Measurements from ENCODE around the gene SYNGAP1.
A peak's percentile ranks its signal among the peaks of the same experiment; 100 is the strongest.
"Not testable (repeated sequence)": the region's sequence is repeated elsewhere in the genome, so short reads cannot be mapped to it uniquely, and the experiment has no call there.

Gene SYNGAP1

GRCh38 chr6:33419580-33420490, at the start of gene SYNGAP1:
Gene SYNGAP1, plus strand, starts transcription at chr6:33420065. Its CDS starts 200 bp downstream, at chr6:33420265.
- DNase-seq, result peak; percentile 48

- not testable (repeated sequence) for DNase-seq
Observed at GRCh38 chr6:33371901-33372300, 48.0 kb upstream of the SYNGAP1 start.

DNA sequence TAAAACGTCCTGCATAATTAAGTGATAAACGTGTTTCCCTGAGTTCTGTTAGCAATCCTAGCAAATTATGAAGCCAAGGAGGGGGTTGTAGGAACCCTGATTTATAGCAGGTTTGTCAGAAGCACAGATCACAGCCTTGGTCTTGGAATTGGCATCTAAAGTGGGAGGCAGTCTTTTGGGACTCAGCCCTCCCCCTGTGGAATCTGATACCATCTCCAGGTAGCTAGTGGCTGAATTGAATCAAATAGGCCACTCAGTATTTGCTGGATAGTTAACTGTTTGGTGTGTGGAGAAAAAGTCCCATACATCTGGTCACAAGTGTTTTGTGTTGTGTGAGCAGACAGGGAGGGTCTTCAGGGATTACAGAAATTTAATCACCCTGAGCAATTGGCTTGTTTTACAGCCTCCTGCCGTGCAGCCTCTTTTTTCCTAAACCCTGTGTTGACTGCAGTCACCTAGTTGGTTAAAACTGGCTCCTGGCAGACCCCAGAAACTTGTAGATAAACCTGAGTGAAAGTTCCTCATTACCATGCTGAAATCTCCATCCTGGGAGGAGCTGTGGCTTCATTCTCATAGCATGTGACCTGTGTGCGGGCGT, 47.2 kb upstream of the SYNGAP1 start:
- no peak for DNase-seq

DNA sequence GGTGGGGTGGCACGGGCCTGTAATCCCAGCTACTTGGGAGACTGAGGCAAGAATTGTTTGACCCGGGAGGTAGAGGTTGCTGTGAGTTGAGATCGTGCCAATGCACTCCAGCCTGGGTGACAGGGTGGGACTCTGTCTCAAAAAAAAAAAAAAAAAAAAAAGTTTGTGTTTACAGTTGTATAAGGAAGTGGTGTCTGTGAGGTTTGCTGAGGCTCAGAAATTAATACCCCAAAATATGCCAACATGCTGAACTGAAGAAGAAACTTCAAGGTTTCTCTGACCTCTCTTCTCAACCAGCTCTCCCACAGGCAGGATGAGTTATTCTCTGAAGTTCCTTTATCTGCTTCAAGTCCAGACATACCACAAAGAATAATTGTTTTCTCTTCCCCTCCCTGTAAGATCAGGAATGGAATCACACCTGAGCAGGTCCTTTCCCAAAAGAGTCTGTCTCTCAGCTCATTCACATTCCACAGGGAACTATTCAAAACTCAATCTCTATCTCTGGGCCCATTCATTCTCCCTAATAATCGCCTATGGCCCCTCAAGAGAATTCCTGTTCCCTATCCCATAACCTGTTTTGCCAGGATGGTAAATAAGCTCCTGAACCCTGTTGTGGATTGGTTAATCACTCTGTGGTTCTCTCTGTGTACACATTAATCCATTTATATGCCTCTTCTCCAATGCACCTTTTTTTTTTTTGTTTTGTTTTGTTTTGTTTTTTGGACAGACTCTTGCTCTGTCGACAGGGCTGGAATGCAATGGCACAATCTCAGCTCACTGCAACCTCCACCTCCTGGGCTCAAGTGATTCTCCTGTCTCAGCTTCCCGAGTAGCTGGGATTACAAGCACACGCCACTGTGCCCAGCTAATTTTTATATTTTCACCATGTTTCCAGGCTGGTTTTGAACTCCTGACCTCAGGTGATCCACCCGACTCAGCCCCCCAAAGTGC, 45.6 kb upstream of the SYNGAP1 start:
- DNase-seq, result no peak

DNA sequence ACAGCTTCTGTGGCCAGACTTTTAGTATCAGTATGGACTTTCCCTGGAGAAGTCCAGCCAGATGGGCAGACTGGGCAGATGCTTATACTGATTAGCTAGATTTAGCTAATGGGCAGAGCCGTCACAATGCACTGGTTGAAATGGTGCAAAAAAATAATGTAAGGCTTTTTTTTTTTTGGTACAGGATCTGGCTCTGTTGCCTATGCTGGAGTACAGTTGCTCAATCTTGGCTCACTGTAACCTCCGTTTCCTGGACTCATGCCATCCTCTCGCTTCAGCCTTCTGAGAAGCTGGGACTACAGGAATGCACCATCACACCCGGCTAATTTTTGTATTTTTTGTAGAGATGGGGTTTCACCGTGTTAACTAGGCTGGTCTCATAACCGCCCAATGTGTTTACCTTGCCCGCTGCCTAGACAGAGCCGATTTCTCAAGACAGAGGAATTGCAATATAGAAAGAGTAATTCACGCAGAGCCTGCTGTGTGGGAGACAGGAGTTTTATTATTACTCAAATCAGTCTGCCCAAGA, 44.7 kb upstream of the SYNGAP1 start:
- DNase-seq, result no peak

GRCh38 chr6:33377171-33377570, 42.7 kb upstream of the SYNGAP1 start:
- DNase-seq, result no peak

GRCh38 chr6:33379184-33379583, 40.7 kb upstream of the SYNGAP1 start:
- DNase-seq, result not testable (repeated sequence)

GRCh38 chr6:33380272-33380981, 39.4 kb upstream of the SYNGAP1 start:
- DNase-seq, result no peak

GRCh38 chr6:33383427-33384185, 36.3 kb upstream of the SYNGAP1 start:
- no peak for DNase-seq

DNA sequence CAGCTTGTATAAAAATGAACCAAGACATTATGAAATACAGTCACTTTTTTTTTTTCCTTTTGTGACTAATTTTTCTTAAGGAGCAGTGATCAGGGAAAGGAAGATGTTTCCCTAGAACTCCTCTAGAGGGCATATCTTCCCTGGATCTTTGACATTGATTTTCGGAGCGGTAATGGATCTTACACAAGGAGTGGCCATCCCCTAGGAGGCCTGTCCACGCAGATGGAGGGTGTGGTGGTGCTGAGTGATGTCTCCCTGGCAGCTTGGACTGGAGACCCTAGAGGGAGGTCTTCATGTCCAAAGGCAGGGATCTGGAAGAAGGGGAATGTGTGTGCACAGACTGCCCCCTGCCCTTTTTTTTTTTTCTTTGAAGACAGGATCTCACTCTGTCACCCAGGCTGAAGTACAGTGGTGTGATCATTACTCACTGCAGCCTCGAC, 35.3 kb upstream of the SYNGAP1 start:
- no peak for DNase-seq

GRCh38 chr6:33390173-33390572, 29.7 kb upstream of the SYNGAP1 start:
- no peak for DNase-seq

DNA sequence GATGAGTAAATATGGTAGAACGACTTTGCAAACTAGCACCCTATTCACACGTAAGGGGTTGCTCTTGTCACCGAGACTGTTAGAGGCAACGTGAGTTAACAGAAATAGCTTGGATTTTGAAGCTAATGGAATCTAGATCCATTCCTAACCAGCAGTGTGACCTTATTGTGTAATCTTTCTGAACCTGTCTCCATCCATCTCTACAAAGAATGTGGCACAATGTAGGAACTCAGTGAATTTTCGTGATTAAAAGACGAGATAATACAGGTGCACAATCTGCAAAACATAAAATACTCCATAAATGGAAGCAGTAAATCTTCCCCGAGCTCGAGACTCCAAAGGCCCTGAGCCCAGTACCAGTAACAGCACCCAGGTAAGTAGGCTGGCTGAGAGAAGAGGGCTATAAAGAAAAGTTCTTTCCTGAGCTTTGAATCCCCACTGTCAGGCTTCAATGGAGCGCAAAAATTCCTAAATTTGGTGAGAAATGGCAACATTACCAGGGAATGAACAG, 29.0 kb upstream of the SYNGAP1 start:
- no peak for DNase-seq

GRCh38 chr6:33391278-33391921, 28.5 kb upstream of the SYNGAP1 start, which contains the start of gene KIFC1:
Gene KIFC1, plus strand, starts transcription at chr6:33391823. Its CDS starts 163 bp downstream, at chr6:33391986.
- DNase-seq, result peak; percentile 99

GRCh38 chr6:33391922-33392594, 27.8 kb upstream of the SYNGAP1 start:
- peak; percentile 31 for DNase-seq

DNA sequence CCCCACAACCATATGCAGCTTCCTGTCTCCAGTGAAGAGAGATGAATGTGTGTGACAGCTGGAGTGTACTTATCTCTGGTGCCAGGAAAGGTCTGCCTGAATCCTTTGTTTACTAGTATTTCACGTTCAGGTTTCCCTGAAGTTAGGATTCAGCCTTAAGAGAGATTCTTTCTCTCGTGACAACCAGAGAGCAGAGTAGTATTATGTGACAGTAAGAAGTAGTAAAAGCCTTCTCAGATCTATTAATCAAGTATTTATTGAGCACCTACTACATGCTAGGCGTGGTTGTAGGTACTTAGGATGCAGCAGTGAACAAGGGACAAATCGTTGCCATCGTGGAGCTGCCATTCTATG, 27.3 kb upstream of the SYNGAP1 start:
- no peak for DNase-seq

GRCh38 chr6:33392979-33393378, 26.9 kb upstream of the SYNGAP1 start:
- no peak for DNase-seq

- DNase-seq, result no peak
Observed at GRCh38 chr6:33397541-33397940, 22.3 kb upstream of the SYNGAP1 start.

- DNase-seq, result not testable (repeated sequence)
Observed at GRCh38 chr6:33398601-33399000, 21.3 kb upstream of the SYNGAP1 start.

GRCh38 chr6:33399881-33400280, 20.0 kb upstream of the SYNGAP1 start:
- not testable (repeated sequence) for DNase-seq

GRCh38 chr6:33404884-33405283, 15.0 kb upstream of the SYNGAP1 start:
- no peak for DNase-seq

Measured in stimulated activated CD4-positive, alpha-beta T cell treated with anti-CD3 and anti-CD28 coated beads, Interleukin-4, amount 100 ng/mL, for 24 hours (primary cell).